Pancreas (tissue), 10 donors: ENCODE results near the gene MAST2. TPM values are rescaled to one million over a fixed set of nuclear protein-coding genes. Genes with fewer than 3 reads are reported as not detected.

Source experiments
- ATAC-seq, 4 donors: fragments of 200-7000 bp; cut with Tn5 transposase; one replicate each; pipeline versions ENCODE4 v1.8.0 to v1.9.1; 2020; ENCODE audit warnings: mild to moderate bottlenecking in 4 of 4, moderate library complexity in 4 of 4
- DNase-seq, 6 donors: peaks; one replicate each; pipeline ENCODE4 v3.0.0-alpha.2; 2020
- FAIRE-seq: peaks from 2 replicates; lab custom pipeline; 2012; peaks lifted over from hg19 to GRCh38; lab: Jason Lieb, UNC
- H3K27ac ChIP-seq, 4 donors: fragments of 200-600 bp; sonication (generic); 1 replicate in 3 of 4; 2 replicates in 1 of 4; pipeline versions ENCODE4 v1.5.0 to v1.8.0; 2020
- H3K27me3 ChIP-seq, 4 donors: fragments of 200-600 bp; one replicate each; pipeline ENCODE4 v1.8.0; 2021
- H3K36me3 ChIP-seq, 3 donors: fragments of 200-600 bp; sonication (generic) in 1 of 3; one replicate each; pipeline versions ENCODE4 v1.5.0 to v1.8.0; 2020 to 2021
- H3K4me1 ChIP-seq, 3 donors: fragments of 200-600 bp; one replicate each; pipeline ENCODE4 v1.8.0; 2021
- H3K4me3 ChIP-seq, 4 donors: fragments of 200-600 bp; sonication (generic) in 2 of 4; one replicate each; pipeline versions ENCODE4 v1.5.0 to v1.8.0; 2020 to 2021
- H3K9me3 ChIP-seq, 4 donors: fragments of 200-600 bp; one replicate each; pipeline ENCODE4 v1.8.0; 2021
- WGBS, 2 donors: extraction: QIAGEN DNeasy Blood & Tissue Kit; methylation state at CpG; one replicate each; pipeline ENCODE4 v1.1.7; 2013; 5-methylcytosine and 5-hydroxymethylcytosine counted together
- intact Hi-C, 3 donors: fragments of 100-400 bp; cut with DNase I; formaldehyde crosslinking; loops; one replicate each; pipeline versions ENCODE4 v1.11.1 to v1.14.2; 2022
- polyA plus RNA-seq, 2 donors: library from polyadenylated mRNA; stranded (reverse); fragments of 200-250 nt; gene quantifications; one replicate each; pipeline ENCODE4 v1.2.3, GENCODE V29; 2013
- total RNA-seq, 6 donors: library from RNA; stranded (reverse); fragmentation: NEBNext Ultra II Directional in 4 of 6; extraction: Animal tissue kit (Norgen Biotek cat#: 25700) in 4 of 6; gene quantifications; one replicate each; pipeline versions ENCODE4 v1.2.1 to v1.2.4, GENCODE V29; 2021 to 2023
- TF ChIP-seq, protein P1 (sequence below), 4 donors: fragments of 200-600 bp; sonication (generic) in 3 of 4; IDR thresholded peaks; one replicate each; pipeline versions ENCODE4 v1.5.0 to v1.8.0; 2021; ENCODE audit warnings: antibody characterized with exemption in 4 of 4
- donor health status: healthy with polysubstance abuse.
- donor health status: DM: no; HTN: no; CAD: no; lungs with moderate emphysema.
- donor health status: DM: no; HTN: no; CAD: no.
- donor health status: control.
- donor health status: control.
- donor health status: Bipolar disorder and iron deficiency.
- donor health status: DM: yes; HTN: yes; CAD: no.
- donor health status: DM: no; HTN: no; CAD: no.
- donor health status: DM: no; HTN: no; CAD: no.
- donor health status: DM: yes; HTN: yes; CAD: no.

The MAST2 gene
- total and polyA plus RNA-seq, 8 donors, result 5.1 to 14.5 (median 7.7) TPM

GRCh38 chr1:45880930-45881329 lies 77.5 kb downstream of the MAST2 start:
- ATAC-seq, result peak in 1 of 4 donors; percentile 27
- H3K27ac ChIP-seq, result no peak overlapping the region
- no peak for DNase-seq
- no peaks in the 10 kb centered on the region for H3K9me3 ChIP-seq
- TF ChIP-seq, protein P1, sequence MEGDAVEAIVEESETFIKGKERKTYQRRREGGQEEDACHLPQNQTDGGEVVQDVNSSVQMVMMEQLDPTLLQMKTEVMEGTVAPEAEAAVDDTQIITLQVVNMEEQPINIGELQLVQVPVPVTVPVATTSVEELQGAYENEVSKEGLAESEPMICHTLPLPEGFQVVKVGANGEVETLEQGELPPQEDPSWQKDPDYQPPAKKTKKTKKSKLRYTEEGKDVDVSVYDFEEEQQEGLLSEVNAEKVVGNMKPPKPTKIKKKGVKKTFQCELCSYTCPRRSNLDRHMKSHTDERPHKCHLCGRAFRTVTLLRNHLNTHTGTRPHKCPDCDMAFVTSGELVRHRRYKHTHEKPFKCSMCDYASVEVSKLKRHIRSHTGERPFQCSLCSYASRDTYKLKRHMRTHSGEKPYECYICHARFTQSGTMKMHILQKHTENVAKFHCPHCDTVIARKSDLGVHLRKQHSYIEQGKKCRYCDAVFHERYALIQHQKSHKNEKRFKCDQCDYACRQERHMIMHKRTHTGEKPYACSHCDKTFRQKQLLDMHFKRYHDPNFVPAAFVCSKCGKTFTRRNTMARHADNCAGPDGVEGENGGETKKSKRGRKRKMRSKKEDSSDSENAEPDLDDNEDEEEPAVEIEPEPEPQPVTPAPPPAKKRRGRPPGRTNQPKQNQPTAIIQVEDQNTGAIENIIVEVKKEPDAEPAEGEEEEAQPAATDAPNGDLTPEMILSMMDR (IDR thresholded peaks at IDR 0.05), result no peak
- H3K4me3 ChIP-seq, result no peak overlapping the region
- H3K4me1 ChIP-seq, result no peaks in the 10 kb centered on the region
- no peaks in the 10 kb centered on the region for H3K27me3 ChIP-seq
- intact Hi-C loops, result no loop called here
- no peak for FAIRE-seq
- no peaks in the 10 kb centered on the region for H3K36me3 ChIP-seq
- WGBS, 2 donors, result 96 to 100% methylated on average over 3 of the region's 3 CpGs

DNA sequence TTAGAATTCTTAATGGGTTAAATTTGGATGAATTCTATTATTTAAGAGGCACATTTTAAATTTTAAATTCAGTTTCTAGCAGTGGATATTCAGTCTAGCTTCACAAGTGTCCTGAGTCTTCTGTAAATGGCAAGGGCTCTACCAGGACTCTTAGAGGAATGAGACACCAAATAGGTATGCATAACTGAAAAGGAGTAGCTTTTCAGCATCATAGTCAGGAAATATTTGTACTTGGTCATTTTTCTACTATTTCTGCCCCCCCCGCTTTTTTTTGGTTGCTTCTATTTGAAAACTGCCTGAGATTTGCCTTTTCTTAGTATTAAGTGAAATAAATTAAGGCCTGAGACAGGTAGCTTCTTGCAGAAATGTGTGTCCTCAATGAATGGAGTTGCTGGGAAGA lies 80.2 kb downstream of the MAST2 start:
- intact Hi-C loops, result no loop called here
- DNase-seq, result no peak
- Histone ChIP-seq H3K27ac (no peak overlapping the region), H3K9me3 (no peaks in the 10 kb centered on the region), H3K27me3 (no peaks in the 10 kb centered on the region), H3K4me1 (no peaks in the 10 kb centered on the region), H3K4me3 (no peak overlapping the region), H3K36me3 (no peaks in the 10 kb centered on the region)
- 62 to 63% methylated on average over 1 of the region's 1 CpG for WGBS, 2 donors
- no peak for FAIRE-seq
- TF ChIP-seq, protein P1 (IDR thresholded peaks at IDR 0.05), result no peak
- no peak for ATAC-seq

GRCh38 chr1:45884700-45885099 lies 81.3 kb downstream of the MAST2 start:
- DNase-seq (no peak), ATAC-seq (no peak), FAIRE-seq (no peak)
- Histone ChIP-seq H3K4me1 (no peaks in the 10 kb centered on the region), H3K27ac (no peak overlapping the region), H3K9me3 (no peaks in the 10 kb centered on the region), H3K27me3 (no peaks in the 10 kb centered on the region), H3K36me3 (no peaks in the 10 kb centered on the region), H3K4me3 (no peak overlapping the region)
- 82 to 84% methylated on average over 1 of the region's 1 CpG for WGBS, 2 donors
- intact Hi-C loops, result no loop called here
- TF ChIP-seq, protein P1 (IDR thresholded peaks at IDR 0.05), result no peak

GRCh38 chr1:45886229-45886628 lies 82.8 kb downstream of the MAST2 start:
- no peak for ATAC-seq
- intact Hi-C loops, result no loop called here
- TF ChIP-seq, protein P1 (IDR thresholded peaks at IDR 0.05), result no peak

GRCh38 chr1:45887156-45887842 lies 83.9 kb downstream of the MAST2 start:
- Histone ChIP-seq H3K36me3 (no peaks in the 10 kb centered on the region), H3K27me3 (no peaks in the 10 kb centered on the region), H3K4me3 (no peak overlapping the region), H3K4me1 (peaks cover 6 to 9% (median 8%) of the 10 kb centered on the region in 3 donors), H3K9me3 (no peaks in the 10 kb centered on the region), H3K27ac (no peak overlapping the region)
- 91 to 97% methylated on average over 1 of the region's 1 CpG for WGBS, 2 donors
- ATAC-seq, result no peak
- FAIRE-seq, result no peak
- no peak for DNase-seq
- TF ChIP-seq, protein P1 (IDR thresholded peaks at IDR 0.05), result no peak
- intact Hi-C loops, result no loop called here

More at GRCh38 chr1:45886229-45886628, 82.8 kb downstream of the MAST2 start:
- no peaks in the 10 kb centered on the region for H3K9me3 ChIP-seq
- peak; percentile 49 for FAIRE-seq
- DNase-seq, result no peak
- H3K27me3 ChIP-seq, result no peaks in the 10 kb centered on the region
- H3K36me3 ChIP-seq, result no peaks in the 10 kb centered on the region
- 82 to 89% methylated on average over 2 of the region's 2 CpGs for WGBS, 2 donors
- H3K27ac ChIP-seq, result no peak overlapping the region
- H3K4me1 ChIP-seq, result no peaks in the 10 kb centered on the region
- H3K4me3 ChIP-seq, result no peak overlapping the region
